Stimulated activated naive CD8-positive, alpha-beta T cell treated with anti-CD3 and anti-CD28 coated beads, Interleukin-15, Interleukin-2, amounts not matched to agents 100 U/mL and 50 U/mL, for 24 hours (primary cell): ENCODE data around the gene MEGF9.
"Not testable (repeated sequence)": the region's sequence is repeated elsewhere in the genome, so short reads cannot be mapped to it uniquely, and the experiment has no call there.

Experiments
- ATAC-seq: fragments of 150-1000 bp; cut with Tn5 transposase; one replicate; pipeline ENCODE4 v1.10.0; 2021
- DNase-seq: peaks from one replicate; pipeline ENCODE4 v3.0.0; 2021

MEGF9 gene

GRCh38 chr9:120714088-120714845 lies at the start of gene MEGF9:
MEGF9 (minus strand) TSS chr9:120714470; CDS start chr9:120714358, 112 bp downstream.
- ATAC-seq: peak; percentile 98
- DNase-seq: peak; percentile 97

- DNase-seq (no peak), ATAC-seq (no peak)
Measured at GRCh38 chr9:120761006-120761405, 46.7 kb upstream of the MEGF9 start.

- no peak for ATAC-seq
Measured at GRCh38 chr9:120759755-120760400, 45.6 kb upstream of the MEGF9 start.

GRCh38 chr9:120758544-120758943 lies 44.3 kb upstream of the MEGF9 start:
- no peak for DNase-seq
- ATAC-seq: no peak

More at GRCh38 chr9:120759755-120760400, 45.6 kb upstream of the MEGF9 start:
- no peak for DNase-seq

GRCh38 chr9:120757026-120757913 lies 43.0 kb upstream of the MEGF9 start:
- no peak for DNase-seq
- ATAC-seq: no peak

GRCh38 chr9:120756531-120756930 lies 42.3 kb upstream of the MEGF9 start:
- DNase-seq (no peak), ATAC-seq (no peak)

GRCh38 chr9:120755810-120756434 lies 41.7 kb upstream of the MEGF9 start:
- DNase-seq (peak; percentile 75), ATAC-seq (peak; percentile 73)

- ATAC-seq (no peak), DNase-seq (no peak)
Measured at GRCh38 chr9:120755044-120755443, 40.8 kb upstream of the MEGF9 start.

GRCh38 chr9:120750421-120750820 lies 36.2 kb upstream of the MEGF9 start:
- no peak for ATAC-seq
- no peak for DNase-seq

GRCh38 chr9:120746366-120746765 lies 32.1 kb upstream of the MEGF9 start:
- ATAC-seq, DNase-seq: not testable (repeated sequence)

- DNase-seq: no peak
- no peak for ATAC-seq
Measured at GRCh38 chr9:120745278-120745677, 31.0 kb upstream of the MEGF9 start.

- peak; percentile 91 for ATAC-seq
- DNase-seq: no peak
Measured at GRCh38 chr9:120742951-120743416, 28.7 kb upstream of the MEGF9 start.

GRCh38 chr9:120741701-120742100 lies 27.4 kb upstream of the MEGF9 start:
- no peak for ATAC-seq
- DNase-seq: no peak

- DNase-seq (no peak), ATAC-seq (no peak)
Measured at GRCh38 chr9:120741191-120741590, 26.9 kb upstream of the MEGF9 start.

GRCh38 chr9:120740132-120740531 lies 25.9 kb upstream of the MEGF9 start:
- ATAC-seq: no peak
- DNase-seq: no peak

- no peak for DNase-seq
- ATAC-seq: no peak
Measured at GRCh38 chr9:120737416-120738165, 23.3 kb upstream of the MEGF9 start.

GRCh38 chr9:120736881-120737280 lies 22.6 kb upstream of the MEGF9 start:
- no peak for DNase-seq
- no peak for ATAC-seq

- ATAC-seq (no peak), DNase-seq (no peak)
Measured at GRCh38 chr9:120735415-120736126, 21.3 kb upstream of the MEGF9 start.

GRCh38 chr9:120734607-120735410 lies 20.5 kb upstream of the MEGF9 start:
- DNase-seq (no peak), ATAC-seq (no peak)

- DNase-seq (no peak), ATAC-seq (no peak)
Measured at GRCh38 chr9:120733190-120733589, 18.9 kb upstream of the MEGF9 start.
